OCI-LY7 (cell line): Measurements from ENCODE around the gene NPR1.

Source experiments
- EZH2phosphoT487 ChIP-seq: fragments of 200-600 bp; sonication (generic); IDR thresholded peaks from 2 replicates; pipeline ENCODE4 v1.6.1; 2018; ENCODE audit warnings: low read depth, borderline replicate concordance, mild to moderate bottlenecking, mixed run types, antibody characterized with exemption, low read length, moderate library complexity, mixed read lengths
- TF ChIP-seq, protein P1 (sequence below): fragments of 200-600 bp; sonication (generic); conservative IDR thresholded peaks from 2 replicates; pipeline ENCODE4 v1.5.1; 2014; ENCODE audit warnings: mild to moderate bottlenecking, antibody characterized with exemption, low read length, moderate library complexity, mixed read lengths

DNA sequence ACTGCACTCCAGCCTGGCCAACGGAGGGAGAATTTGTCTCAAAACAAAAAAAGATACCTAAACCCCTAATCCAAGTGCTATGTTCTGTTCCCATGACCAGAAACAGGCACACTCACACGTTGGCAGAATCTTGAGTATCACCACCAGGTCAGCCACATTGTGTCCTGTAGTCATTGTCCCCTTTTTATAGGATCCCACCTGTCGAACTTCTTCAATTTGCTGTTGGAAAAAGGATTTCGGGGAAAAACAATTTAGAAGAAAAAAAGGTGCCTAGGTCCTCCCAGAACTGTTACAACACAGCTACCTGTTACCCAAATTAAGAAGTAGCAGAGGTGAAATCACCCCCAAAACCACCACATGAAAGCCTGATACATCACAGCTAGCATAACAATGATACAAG lies 11.0 kb upstream of the NPR1 start:
- TF ChIP-seq, protein P1, sequence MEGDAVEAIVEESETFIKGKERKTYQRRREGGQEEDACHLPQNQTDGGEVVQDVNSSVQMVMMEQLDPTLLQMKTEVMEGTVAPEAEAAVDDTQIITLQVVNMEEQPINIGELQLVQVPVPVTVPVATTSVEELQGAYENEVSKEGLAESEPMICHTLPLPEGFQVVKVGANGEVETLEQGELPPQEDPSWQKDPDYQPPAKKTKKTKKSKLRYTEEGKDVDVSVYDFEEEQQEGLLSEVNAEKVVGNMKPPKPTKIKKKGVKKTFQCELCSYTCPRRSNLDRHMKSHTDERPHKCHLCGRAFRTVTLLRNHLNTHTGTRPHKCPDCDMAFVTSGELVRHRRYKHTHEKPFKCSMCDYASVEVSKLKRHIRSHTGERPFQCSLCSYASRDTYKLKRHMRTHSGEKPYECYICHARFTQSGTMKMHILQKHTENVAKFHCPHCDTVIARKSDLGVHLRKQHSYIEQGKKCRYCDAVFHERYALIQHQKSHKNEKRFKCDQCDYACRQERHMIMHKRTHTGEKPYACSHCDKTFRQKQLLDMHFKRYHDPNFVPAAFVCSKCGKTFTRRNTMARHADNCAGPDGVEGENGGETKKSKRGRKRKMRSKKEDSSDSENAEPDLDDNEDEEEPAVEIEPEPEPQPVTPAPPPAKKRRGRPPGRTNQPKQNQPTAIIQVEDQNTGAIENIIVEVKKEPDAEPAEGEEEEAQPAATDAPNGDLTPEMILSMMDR: no peak
- TF ChIP-seq EZH2phosphoT487: no peak
